Osteoblast (primary cell): ENCODE data around the gene ZC3H18. TPM values are rescaled to one million over a fixed set of nuclear protein-coding genes. Genes with fewer than 3 reads are reported as not detected.

ENCODE experiments used
- DNase-seq: peaks from one replicate; pipeline ENCODE4 v3.0.0; 2011; ENCODE audit warnings: low spot score, mixed read lengths; ENCODE audit not compliant: insufficient read length; ENCODE audit errors: missing footprints
- H2AFZ ChIP-seq: 2 replicates; pipeline ENCODE4 v1.6.0; 2011; ENCODE audit warnings: mild to moderate bottlenecking, low read length
- H3K27ac ChIP-seq: 2 replicates; pipeline ENCODE4 v1.5.1; 2011; ENCODE audit warnings: mild to moderate bottlenecking, low read depth, low read length, moderate library complexity
- H3K27me3 ChIP-seq: 2 replicates; pipeline ENCODE4 v1.6.0; 2012; ENCODE audit warnings: mild to moderate bottlenecking, control low read depth, inconsistent platforms, low read length, moderate library complexity; ENCODE audit not compliant: insufficient read depth
- H3K36me3 ChIP-seq: 2 replicates; pipeline ENCODE4 v1.5.1; 2011; ENCODE audit warnings: mild to moderate bottlenecking, low read length, control low read depth, moderate library complexity; ENCODE audit not compliant: insufficient read depth
- H3K4me1 ChIP-seq: 2 replicates; pipeline ENCODE4 v1.5.1; 2011; ENCODE audit warnings: mild to moderate bottlenecking, low read length, control low read depth, moderate library complexity; ENCODE audit not compliant: insufficient read depth
- H3K4me2 ChIP-seq: 2 replicates; pipeline ENCODE4 v1.6.0; 2011; ENCODE audit warnings: mild to moderate bottlenecking, low read length; ENCODE audit not compliant: insufficient read depth
- H3K4me3 ChIP-seq: fragments of 200-600 bp; sonication (generic); 3 replicates; pipeline ENCODE4 v1.5.1; 2012; ENCODE audit warnings: mild to moderate bottlenecking, low read length, inconsistent platforms; ENCODE audit not compliant: insufficient read depth
- H3K79me2 ChIP-seq: 2 replicates; pipeline ENCODE4 v1.6.0; 2012; ENCODE audit warnings: mild to moderate bottlenecking, low read length, control low read depth, inconsistent platforms; ENCODE audit not compliant: insufficient read depth
- H3K9me3 ChIP-seq: 2 replicates; pipeline ENCODE4 v1.5.1; 2011; ENCODE audit warnings: low read depth, low read length, control low read depth
- H4K20me1 ChIP-seq: 2 replicates; pipeline ENCODE4 v1.6.0; 2012; ENCODE audit warnings: mild to moderate bottlenecking, low read length, control low read depth; ENCODE audit not compliant: insufficient read depth
- total RNA-seq: library from RNA; depleted of rRNA; stranded (reverse); fragments of >200 nt; gene quantifications from 2 replicates; pipeline ENCODE4 v1.2.3, GENCODE V29; 2012
- TF ChIP-seq, protein P1 (sequence below): IDR thresholded peaks from 2 replicates; pipeline ENCODE4 v1.5.1; 2011; ENCODE audit warnings: mild to moderate bottlenecking, low read depth, low read length, moderate library complexity; ENCODE audit errors: extremely low read depth

Gene ZC3H18
- total RNA-seq, 1 donor = 10.9 TPM

DNA sequence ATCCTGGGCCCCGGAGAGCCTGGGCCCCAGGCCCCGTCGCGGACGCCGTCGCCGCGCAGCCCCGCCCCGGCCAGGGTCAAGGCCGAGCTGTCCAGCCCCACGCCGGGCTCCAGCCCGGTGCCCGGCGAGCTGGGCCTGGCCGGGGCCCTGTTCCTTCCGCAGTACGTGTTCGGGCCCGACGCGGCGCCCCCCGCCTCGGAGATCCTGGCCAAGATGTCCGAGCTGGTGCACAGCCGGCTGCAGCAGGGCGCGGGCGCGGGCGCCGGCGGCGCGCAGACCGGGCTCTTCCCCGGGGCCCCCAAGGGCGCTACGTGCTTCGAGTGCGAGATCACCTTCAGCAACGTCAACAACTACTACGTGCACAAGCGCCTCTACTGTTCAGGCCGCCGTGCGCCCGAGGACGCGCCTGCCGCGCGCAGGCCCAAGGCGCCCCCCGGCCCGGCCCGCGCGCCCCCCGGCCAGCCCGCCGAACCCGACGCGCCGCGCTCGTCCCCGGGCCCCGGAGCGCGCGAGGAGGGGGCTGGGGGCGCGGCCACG is 36.8 kb upstream of the ZC3H18 start:
- Histone ChIP-seq H4K20me1 (peaks cover 9% of the 10 kb centered on the region), H3K4me2 (peak overlapping the region; percentile 72)

DNA sequence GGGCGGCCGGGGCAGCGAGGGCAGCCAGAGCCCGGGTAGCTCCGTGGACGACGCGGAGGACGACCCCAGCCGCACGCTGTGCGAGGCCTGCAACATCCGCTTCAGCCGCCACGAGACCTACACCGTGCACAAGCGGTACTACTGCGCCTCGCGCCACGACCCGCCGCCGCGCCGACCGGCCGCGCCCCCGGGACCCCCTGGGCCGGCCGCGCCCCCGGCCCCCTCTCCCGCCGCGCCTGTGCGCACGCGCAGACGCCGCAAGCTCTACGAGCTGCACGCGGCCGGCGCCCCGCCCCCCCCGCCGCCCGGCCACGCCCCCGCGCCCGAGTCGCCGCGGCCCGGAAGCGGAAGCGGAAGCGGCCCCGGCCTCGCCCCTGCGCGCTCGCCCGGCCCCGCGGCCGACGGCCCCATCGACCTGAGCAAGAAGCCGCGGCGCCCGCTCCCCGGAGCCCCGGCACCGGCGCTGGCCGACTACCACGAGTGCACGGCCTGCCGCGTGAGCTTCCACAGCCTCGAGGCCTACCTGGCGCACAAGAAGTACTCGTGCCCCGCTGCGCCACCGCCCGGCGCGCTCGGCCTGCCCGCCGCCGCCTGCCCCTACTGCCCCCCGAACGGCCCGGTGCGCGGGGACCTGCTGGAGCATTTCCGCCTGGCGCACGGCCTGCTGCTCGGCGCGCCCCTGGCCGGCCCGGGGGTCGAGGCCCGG is 36.1 kb upstream of the ZC3H18 start:
- Histone ChIP-seq H2AFZ (no peak overlapping the region), H3K4me3 (peak overlapping the region; percentile 76), H3K27me3 (peaks cover 5% of the 10 kb centered on the region), H3K27ac (peak overlapping the region; percentile 45), H3K4me1 (peaks cover 4% of the 10 kb centered on the region), H3K4me2 (peak overlapping the region; percentile 72), H4K20me1 (peaks cover 9% of the 10 kb centered on the region), H3K79me2 (peaks cover 2% of the 10 kb centered on the region), H3K9me3 (no peaks in the 10 kb centered on the region), H3K36me3 (no peaks in the 10 kb centered on the region)
- DNase-seq = peak; percentile 100
- TF ChIP-seq, protein P1, sequence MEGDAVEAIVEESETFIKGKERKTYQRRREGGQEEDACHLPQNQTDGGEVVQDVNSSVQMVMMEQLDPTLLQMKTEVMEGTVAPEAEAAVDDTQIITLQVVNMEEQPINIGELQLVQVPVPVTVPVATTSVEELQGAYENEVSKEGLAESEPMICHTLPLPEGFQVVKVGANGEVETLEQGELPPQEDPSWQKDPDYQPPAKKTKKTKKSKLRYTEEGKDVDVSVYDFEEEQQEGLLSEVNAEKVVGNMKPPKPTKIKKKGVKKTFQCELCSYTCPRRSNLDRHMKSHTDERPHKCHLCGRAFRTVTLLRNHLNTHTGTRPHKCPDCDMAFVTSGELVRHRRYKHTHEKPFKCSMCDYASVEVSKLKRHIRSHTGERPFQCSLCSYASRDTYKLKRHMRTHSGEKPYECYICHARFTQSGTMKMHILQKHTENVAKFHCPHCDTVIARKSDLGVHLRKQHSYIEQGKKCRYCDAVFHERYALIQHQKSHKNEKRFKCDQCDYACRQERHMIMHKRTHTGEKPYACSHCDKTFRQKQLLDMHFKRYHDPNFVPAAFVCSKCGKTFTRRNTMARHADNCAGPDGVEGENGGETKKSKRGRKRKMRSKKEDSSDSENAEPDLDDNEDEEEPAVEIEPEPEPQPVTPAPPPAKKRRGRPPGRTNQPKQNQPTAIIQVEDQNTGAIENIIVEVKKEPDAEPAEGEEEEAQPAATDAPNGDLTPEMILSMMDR = no peak

More for the DNA sequence above, 36.8 kb upstream of the ZC3H18 start:
- no peak overlapping the region for H2AFZ ChIP-seq
- H3K79me2 ChIP-seq = peaks cover 2% of the 10 kb centered on the region
- H3K4me3 ChIP-seq = peak overlapping the region; percentile 76
- no peaks in the 10 kb centered on the region for H3K36me3 ChIP-seq
- TF ChIP-seq, protein P1 = no peak
- peak; percentile 93 for DNase-seq
- H3K27me3 ChIP-seq = peaks cover 5% of the 10 kb centered on the region
- H3K27ac ChIP-seq = no peak overlapping the region
- no peaks in the 10 kb centered on the region for H3K9me3 ChIP-seq
- H3K4me1 ChIP-seq = peaks cover 4% of the 10 kb centered on the region

DNA sequence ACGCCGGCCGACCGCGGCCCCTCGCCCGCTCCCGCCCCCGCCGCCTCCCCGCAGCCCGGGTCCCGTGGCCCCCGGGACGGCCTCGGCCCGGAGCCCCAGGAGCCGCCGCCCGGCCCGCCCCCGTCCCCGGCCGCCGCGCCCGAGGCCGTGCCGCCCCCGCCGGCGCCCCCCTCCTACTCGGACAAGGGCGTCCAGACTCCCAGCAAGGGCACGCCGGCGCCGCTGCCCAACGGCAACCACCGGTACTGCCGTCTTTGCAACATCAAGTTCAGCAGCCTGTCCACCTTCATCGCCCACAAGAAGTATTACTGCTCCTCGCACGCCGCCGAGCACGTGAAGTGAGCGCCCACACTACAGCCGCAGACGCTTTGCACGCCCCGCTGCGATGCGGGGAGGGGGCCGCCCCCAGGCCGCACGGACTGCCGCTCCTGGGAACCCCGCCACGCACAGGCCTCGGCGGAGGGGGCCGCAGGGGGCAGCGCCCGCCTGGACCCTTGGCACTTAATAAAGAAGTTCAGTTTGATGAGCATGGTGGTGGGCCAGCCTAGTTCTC is 35.5 kb upstream of the ZC3H18 start:
- H3K27me3 ChIP-seq = peaks cover 9% of the 10 kb centered on the region
- H3K4me2 ChIP-seq = peak overlapping the region; percentile 74
- no peaks in the 10 kb centered on the region for H3K9me3 ChIP-seq
- H2AFZ ChIP-seq = no peak overlapping the region
- no peaks in the 10 kb centered on the region for H3K36me3 ChIP-seq
- peak; percentile 98 for DNase-seq
- peak overlapping the region; percentile 76 for H3K4me3 ChIP-seq
- H4K20me1 ChIP-seq = peaks cover 9% of the 10 kb centered on the region
- TF ChIP-seq, protein P1 = no peak
- peaks cover 4% of the 10 kb centered on the region for H3K4me1 ChIP-seq
- H3K27ac ChIP-seq = no peak overlapping the region
- peaks cover 2% of the 10 kb centered on the region for H3K79me2 ChIP-seq

DNA sequence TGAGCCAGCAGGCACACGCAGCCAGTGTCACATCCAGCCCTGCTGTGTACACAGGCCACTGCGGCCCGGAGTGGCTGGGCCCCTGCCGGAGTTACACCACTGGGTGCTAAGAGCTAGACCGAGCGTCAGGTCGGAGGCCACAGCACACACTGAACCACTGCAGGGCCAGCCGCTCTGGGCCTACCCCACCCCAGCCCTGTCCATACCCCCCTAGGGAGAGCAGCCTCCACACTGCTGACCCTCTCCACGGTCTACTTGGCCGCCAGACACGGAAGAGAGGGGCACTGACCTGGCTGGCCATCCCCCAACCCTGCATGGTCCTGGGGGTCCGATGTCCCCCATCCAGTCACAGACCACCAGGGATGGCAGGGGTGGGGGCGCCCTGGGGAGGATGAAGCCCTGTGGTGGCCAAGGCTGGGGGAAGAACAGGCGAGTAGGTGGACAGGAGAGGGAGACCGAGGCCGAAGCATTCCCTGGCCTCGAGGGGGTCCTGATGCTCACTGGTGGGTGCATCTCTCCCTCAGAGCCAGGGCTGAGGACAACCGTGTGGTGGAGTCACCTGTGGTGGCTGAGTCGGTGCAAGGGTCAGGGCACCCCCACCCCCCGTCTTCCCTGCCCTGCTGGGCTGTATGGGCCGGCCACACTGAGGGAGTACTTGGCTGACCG is 34.9 kb upstream of the ZC3H18 start:
- Histone ChIP-seq H2AFZ (no peak overlapping the region), H3K27ac (no peak overlapping the region), H3K4me2 (peak overlapping the region; percentile 74), H3K36me3 (no peaks in the 10 kb centered on the region), H3K4me3 (peak overlapping the region; percentile 65), H3K9me3 (no peaks in the 10 kb centered on the region), H3K4me1 (peaks cover 4% of the 10 kb centered on the region), H3K79me2 (peaks cover 2% of the 10 kb centered on the region), H3K27me3 (peaks cover 15% of the 10 kb centered on the region), H4K20me1 (peaks cover 9% of the 10 kb centered on the region)
- DNase-seq = no peak
- TF ChIP-seq, protein P1 = no peak
